GM21381 (cell line): ENCODE measurements around the gene CDH24.

Experiments
- ATAC-seq: cut with Tn5 transposase; IDR thresholded peaks from one replicate; pipeline ENCODE4 v1.9.1; 2021; ENCODE audit warnings: mild to moderate bottlenecking, moderate library complexity; ENCODE audit not compliant: unreplicated experiment

The CDH24 gene

GRCh38 chr14:23066855-23067744 is 9.8 kb upstream of the CDH24 start:
- no peak for ATAC-seq

GRCh38 chr14:23066368-23066767 is 9.0 kb upstream of the CDH24 start:
- no peak for ATAC-seq

- no peak for ATAC-seq
Observed at GRCh38 chr14:23063601-23064000, 6.3 kb upstream of the CDH24 start.

GRCh38 chr14:23062002-23062401 is 4.7 kb upstream of the CDH24 start:
- ATAC-seq: no peak

GRCh38 chr14:23060536-23061260 is 3.4 kb upstream of the CDH24 start:
- ATAC-seq: no peak

GRCh38 chr14:23058654-23059504 is 1.6 kb upstream of the CDH24 start:
- ATAC-seq: no peak

GRCh38 chr14:23057757-23058653 is 685 bp upstream of the CDH24 start:
- ATAC-seq: peak; percentile 57

- peak; percentile 48 for ATAC-seq
Observed at GRCh38 chr14:23056145-23056955, 970 bp downstream of the CDH24 start.

GRCh38 chr14:23055621-23056144 is 1.6 kb downstream of the CDH24 start:
- no peak for ATAC-seq

GRCh38 chr14:23055147-23055550 is 2.2 kb downstream of the CDH24 start:
- ATAC-seq: no peak

GRCh38 chr14:23054000-23054811 is 3.1 kb downstream of the CDH24 start:
- ATAC-seq: no peak

GRCh38 chr14:23053426-23053825 is 3.9 kb downstream of the CDH24 start:
- no peak for ATAC-seq

GRCh38 chr14:23052671-23053070 is 4.6 kb downstream of the CDH24 start:
- no peak for ATAC-seq

- no peak for ATAC-seq
Observed at GRCh38 chr14:23052182-23052623, 5.1 kb downstream of the CDH24 start.

GRCh38 chr14:23051141-23052057 is 5.9 kb downstream of the CDH24 start:
- no peak for ATAC-seq

GRCh38 chr14:23049011-23049410 is 8.3 kb downstream of the CDH24 start:
- no peak for ATAC-seq
